ENCODE measurements around the gene SKAP1. TPM values are rescaled to one million over a fixed set of nuclear protein-coding genes. Genes with fewer than 3 reads are reported as not detected.
A peak's percentile ranks its signal among the peaks of the same experiment; 100 is the strongest.
"Not testable (repeated sequence)": the region's sequence is repeated elsewhere in the genome, so short reads cannot be mapped to it uniquely, and the experiment has no call there.

The SKAP1 gene
- polyA plus RNA-seq, 6 donors from 2014 or later: 79.3 to 166 (median 140) TPM

DNA sequence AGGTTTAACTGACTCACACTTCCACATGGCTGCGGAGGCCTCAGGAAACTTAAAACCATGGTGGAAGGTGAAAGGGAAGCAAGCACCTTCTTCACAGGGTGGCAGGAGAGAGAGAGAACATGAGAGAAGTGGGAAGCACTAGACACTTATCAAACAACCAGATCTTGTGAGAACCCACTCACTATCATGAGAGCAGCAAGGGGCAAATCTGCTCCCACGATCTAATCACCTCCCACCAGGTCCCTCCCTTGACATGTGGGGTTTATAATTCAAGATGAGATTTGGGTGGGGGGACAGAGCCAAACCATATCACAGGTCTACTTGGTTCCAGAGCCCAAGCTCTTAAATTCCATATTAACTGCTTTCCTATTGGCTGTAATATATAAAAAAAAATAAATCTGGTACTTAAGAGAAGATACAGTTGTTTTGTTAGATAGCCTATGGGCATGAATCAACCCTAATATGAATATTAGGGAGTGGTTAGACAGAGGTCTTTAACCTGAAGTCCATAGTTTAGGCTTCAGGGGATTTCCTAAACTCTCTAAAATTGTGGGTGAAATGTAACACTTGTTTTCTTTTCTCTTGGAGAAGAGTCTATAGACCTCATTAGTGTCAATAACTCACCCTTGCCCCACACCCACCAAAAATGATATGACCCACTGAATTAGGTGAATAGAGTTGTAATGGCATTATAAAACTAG, 56.7 kb downstream of the SKAP1 start:
- Mint-ChIP-seq H3K36me3 (no peaks in the 10 kb centered on the region), H3K4me3 (peak overlapping the region; percentile 8 to 78 (median 76)), H3K27me3 (no peaks in the 10 kb centered on the region), H3K4me1 (peaks cover 19 to 40% (median 31%) of the 10 kb centered on the region in 3 donors), H3K27ac (peak overlapping the region; percentile 5 to 94 (median 82)), H3K9me3 (no peaks in the 10 kb centered on the region)
- DNase-seq (no peak), ATAC-seq (ENCODE audit: low read depth in 2 of 2) (peak; percentile 29 to 38)

DNA sequence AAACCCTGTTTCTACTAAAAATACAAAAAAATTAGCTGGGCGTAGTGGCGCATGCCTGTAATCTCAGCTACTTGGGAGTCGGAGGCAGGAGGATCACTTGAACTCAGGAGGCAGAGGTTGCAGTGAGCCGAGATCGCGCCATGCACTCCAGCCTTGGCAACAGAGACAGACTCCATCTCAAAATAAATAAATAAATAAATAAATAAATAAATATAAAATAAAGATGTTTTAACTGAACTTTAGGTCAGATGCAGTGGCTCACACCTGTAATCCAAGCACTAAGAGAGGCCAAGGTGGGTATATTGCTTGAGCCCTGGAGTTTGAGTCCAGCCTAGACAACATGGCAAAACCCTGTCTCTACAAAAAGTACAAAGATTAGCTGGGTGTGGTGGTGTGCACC, 61.0 kb downstream of the SKAP1 start:
- ATAC-seq (ENCODE audit: low read depth in 2 of 2); H3K9me3 Mint-ChIP-seq; DNase-seq; H3K4me3 Mint-ChIP-seq; H3K27me3 Mint-ChIP-seq; H3K27ac Mint-ChIP-seq; H3K36me3 Mint-ChIP-seq: not testable (repeated sequence)
- peaks cover 24 to 40% (median 38%) of the 10 kb centered on the region in 3 donors for H3K4me1 Mint-ChIP-seq

DNA sequence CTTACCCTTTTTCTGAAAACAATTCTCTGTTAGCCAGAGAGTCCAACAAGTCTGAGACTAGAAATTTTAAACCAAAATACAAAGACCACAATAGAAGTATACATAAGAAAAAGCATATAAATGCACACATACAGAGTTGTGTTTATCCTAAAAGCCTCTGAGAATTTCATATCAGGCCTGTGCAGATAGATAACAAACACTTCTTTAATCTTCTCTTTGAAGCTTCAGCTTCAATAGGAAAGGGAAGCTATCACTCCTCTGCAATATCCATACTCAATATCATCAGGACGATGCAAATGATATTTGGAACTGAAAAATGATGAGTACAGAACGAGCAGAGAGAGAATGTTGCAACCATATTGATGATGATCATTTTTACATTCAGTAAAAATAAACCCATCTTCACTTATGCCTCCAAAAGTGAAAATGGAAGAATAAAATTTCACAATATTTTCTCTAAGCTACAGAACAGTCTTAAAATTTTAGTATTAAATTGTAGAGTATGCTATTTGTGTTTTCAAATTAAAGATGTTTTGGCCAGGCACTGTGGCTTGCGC, 61.6 kb downstream of the SKAP1 start:
- Mint-ChIP-seq H3K27me3 (no peaks in the 10 kb centered on the region), H3K36me3 (peaks cover 6 to 9% of the 10 kb centered on the region in 2 donors), H3K4me1 (peaks cover 20 to 35% (median 33%) of the 10 kb centered on the region in 3 donors), H3K4me3 (no peak overlapping the region), H3K9me3 (no peaks in the 10 kb centered on the region), H3K27ac (no peak overlapping the region)
- no peak for DNase-seq
- no peak for ATAC-seq (ENCODE audit: low read depth in 2 of 2)

DNA sequence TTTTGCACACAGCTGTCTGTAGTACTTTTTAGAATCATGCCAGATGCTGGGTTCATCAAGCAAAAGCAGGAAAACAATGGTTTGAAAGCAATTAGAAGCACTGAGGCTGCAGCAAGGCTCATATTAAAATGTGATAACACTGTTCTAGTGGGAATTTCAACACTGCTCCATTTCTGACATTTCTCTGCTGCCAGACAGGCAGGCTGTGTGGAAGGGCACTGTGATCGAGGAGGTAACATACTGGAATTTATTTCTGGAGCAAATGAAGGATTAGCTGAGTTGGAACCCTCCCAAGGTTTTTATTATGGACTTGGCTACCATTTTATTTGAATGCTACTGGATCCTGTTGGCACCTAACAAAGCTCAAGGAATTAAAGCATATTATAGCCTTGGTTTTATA, 66.9 kb downstream of the SKAP1 start:
- no peak overlapping the region for H3K4me3 Mint-ChIP-seq
- no peaks in the 10 kb centered on the region for H3K27me3 Mint-ChIP-seq
- H3K9me3 Mint-ChIP-seq: no peaks in the 10 kb centered on the region
- peaks cover 9 to 11% of the 10 kb centered on the region in 2 donors for H3K36me3 Mint-ChIP-seq
- H3K27ac Mint-ChIP-seq: no peak overlapping the region
- DNase-seq: no peak
- no peak for ATAC-seq (ENCODE audit: low read depth in 2 of 2)
- H3K4me1 Mint-ChIP-seq: peaks cover 16 to 29% (median 24%) of the 10 kb centered on the region in 3 donors

DNA sequence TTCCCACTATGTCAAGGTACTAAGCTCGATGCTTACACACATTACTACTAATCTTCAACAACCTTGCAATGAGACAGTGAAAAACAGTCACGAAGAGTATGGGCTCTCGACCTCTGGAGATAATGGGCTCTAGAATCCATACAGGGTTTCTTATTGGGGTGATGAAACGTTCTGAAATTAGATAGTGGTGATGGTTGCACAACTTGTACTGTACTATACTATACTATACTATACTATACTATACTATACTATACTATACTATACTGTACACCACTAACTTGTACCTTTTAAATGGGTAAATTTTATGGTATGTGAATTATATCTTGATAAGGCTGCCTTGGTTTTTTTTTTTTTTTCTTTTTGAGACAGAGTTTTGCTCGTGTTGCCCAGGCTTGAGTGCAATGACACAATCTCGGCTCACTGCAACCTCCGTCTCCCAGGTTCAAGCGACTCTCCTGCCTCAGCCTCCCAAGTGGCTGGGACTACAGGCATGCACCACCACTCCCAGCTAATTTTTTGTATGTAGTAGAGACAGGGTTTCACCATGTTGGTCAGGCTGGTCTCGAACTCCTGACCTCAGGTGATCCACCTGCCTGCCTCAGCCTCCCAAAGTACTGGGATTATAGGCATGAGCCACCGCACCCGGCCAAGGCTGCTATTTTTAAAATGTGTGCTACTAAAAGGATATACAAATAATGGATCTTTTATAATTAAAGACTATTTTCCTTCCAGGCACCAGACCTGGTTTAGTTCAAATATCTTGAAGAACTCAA, 69.0 kb downstream of the SKAP1 start:
- H3K36me3 Mint-ChIP-seq; DNase-seq; ATAC-seq (ENCODE audit: low read depth in 2 of 2); H3K9me3 Mint-ChIP-seq; H3K27me3 Mint-ChIP-seq: not testable (repeated sequence)
- Mint-ChIP-seq H3K4me1 (peaks cover 10 to 31% (median 26%) of the 10 kb centered on the region in 3 donors), H3K27ac (peak overlapping the region in 3 of 6 donors; percentile 20 to 65 (median 21)), H3K4me3 (peak overlapping the region in 1 of 8 donors; percentile 44)

DNA sequence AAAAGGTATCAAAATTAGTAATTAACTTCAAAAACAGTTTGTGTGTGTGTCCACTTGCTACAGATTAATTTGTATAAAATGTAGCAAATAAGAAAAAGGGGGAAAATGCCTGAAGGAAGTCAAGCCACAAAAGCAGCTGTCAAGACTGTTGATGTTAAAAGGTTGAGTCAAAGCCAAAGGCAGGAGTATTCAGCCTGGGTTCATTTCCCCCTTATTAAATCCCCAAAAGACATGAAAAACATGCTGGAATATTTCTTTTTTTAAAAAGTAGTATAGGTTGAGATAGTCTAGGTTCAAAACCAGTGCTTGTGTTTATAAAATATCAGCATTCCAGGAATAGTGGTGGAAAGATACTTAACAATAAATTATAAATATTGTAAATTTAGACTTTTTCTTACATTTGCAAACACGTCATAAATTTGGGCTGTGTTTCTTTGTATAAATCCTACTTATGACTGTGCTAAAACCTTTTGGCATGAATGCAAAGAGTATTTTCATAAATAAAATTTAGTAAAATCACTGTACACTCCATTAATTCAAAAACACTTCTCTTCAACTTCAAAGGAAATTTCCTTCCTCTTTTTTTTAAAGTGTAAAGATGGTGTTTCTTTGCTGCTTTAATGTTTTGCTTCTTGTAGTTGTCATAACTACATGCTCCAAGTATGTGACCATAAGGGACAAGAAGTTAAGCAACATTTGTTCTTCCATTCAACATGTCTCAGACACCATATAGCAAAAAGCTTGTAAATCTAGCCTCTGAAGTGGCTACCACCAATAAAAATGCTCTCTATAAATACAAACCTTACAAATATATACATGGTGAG, 72.0 kb downstream of the SKAP1 start:
- ATAC-seq (ENCODE audit: low read depth in 2 of 2) (peak; percentile 82 to 88), DNase-seq (peak; percentile 34)
- Mint-ChIP-seq H3K27ac (peak overlapping the region in 5 of 6 donors; percentile 14 to 84 (median 31)), H3K36me3 (no peaks in the 10 kb centered on the region), H3K27me3 (no peaks in the 10 kb centered on the region), H3K4me1 (peaks cover 4 to 33% (median 21%) of the 10 kb centered on the region in 3 donors), H3K9me3 (no peaks in the 10 kb centered on the region), H3K4me3 (peak overlapping the region in 1 of 8 donors; percentile 10)

DNA sequence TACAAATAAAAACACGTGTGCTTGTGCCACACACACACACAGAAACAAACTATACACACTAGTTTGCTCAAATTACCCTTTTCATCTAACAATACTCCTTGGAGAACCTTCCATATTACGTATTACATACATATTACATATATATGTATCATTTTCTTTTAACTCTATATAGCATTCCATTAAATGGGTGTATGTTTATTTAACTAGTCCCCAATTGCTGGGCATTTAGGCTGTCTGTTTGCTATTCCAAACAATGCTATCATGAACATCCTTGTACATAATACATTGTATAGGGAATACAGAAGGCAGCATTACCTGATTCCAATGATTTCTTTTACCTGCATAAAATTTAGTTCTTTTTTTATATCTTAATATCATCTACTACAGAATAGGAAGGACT, 73.1 kb downstream of the SKAP1 start:
- H3K27ac Mint-ChIP-seq: peak overlapping the region in 1 of 6 donors; percentile 9

DNA sequence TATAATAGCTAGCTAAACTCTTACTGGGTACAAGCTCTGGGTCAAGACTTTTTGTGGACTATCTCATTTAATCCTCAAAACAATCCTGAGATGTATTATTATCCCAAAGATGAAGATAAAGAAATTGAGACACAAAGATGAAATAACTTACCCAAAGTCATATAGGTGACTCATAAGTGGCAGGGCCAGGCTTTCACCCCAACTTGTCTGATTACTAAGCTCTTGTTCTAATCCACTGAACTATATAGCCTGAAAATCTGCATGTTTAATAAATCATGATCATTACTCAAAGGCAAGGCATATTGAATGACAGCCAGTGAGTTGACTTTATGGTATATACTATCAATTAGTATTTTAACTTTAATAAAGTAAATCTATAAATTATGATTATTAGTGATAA, 77.4 kb downstream of the SKAP1 start:
- no peak for DNase-seq
- Mint-ChIP-seq H3K4me3 (no peak overlapping the region), H3K9me3 (peaks cover 0 to 3% (median 0%) of the 10 kb centered on the region in 7 donors), H3K27ac (no peak overlapping the region), H3K4me1 (peaks cover 4 to 17% (median 13%) of the 10 kb centered on the region in 3 donors), H3K36me3 (no peaks in the 10 kb centered on the region), H3K27me3 (no peaks in the 10 kb centered on the region)
- ATAC-seq (ENCODE audit: low read depth in 2 of 2): no peak

More for the DNA sequence above, 73.1 kb downstream of the SKAP1 start:
- no peaks in the 10 kb centered on the region for H3K36me3 Mint-ChIP-seq
- H3K4me3 Mint-ChIP-seq: no peak overlapping the region
- ATAC-seq (ENCODE audit: low read depth in 2 of 2): no peak
- peaks cover 6 to 38% (median 24%) of the 10 kb centered on the region in 3 donors for H3K4me1 Mint-ChIP-seq
- DNase-seq: no peak
- no peaks in the 10 kb centered on the region for H3K27me3 Mint-ChIP-seq
- H3K9me3 Mint-ChIP-seq: no peaks in the 10 kb centered on the region

DNA sequence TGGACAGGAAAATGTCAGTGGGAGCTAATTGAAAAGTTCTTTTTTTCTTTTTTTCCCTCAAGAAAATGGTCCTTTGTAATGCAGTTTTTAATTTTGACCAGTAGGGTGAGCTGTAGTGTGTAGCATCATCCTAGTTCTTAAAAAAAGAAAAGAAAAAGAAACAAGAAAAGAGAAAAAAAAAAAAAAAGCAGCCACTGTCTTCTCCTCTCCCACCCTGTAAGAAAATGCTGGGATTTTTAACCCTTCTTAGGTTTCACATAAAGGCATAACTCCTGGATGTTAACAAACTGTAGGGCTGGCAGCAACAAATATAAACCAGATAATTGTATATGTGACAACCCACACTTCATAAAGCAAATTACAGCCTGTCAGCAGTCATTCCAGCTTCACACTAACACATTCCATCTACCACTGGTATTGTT, 78.1 kb downstream of the SKAP1 start:
- DNase-seq (peak; percentile 33), ATAC-seq (ENCODE audit: low read depth in 2 of 2) (peak in 1 of 2 donors; percentile 32)
- H3K27me3 Mint-ChIP-seq: no peaks in the 10 kb centered on the region
- H3K4me3 Mint-ChIP-seq: no peak overlapping the region
- H3K4me1 Mint-ChIP-seq: peaks cover 4 to 13% (median 12%) of the 10 kb centered on the region in 3 donors
- no peak overlapping the region for H3K27ac Mint-ChIP-seq
- no peaks in the 10 kb centered on the region for H3K36me3 Mint-ChIP-seq
- H3K9me3 Mint-ChIP-seq: peaks cover 0 to 3% (median 0%) of the 10 kb centered on the region in 7 donors

DNA sequence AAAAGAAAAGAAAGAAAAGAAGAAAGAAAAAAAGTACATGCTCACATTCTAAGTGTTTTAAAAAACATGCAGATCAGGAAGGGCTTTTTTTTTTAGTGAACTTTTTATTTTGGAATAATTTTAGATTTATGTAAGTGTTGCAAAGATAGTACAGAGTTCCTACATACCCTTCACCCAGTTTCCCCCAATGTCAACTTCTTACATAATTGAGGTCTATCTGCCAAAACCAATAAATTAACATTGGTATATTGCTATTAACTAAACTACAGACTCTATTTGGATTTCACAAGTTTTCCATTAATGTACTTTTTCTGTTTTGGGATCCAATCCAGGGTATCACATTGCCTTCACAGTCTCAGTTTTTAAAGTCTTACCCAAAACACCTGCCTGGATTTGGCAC, 81.7 kb downstream of the SKAP1 start:
- peaks cover 0 to 13% of the 10 kb centered on the region in 2 donors for H3K36me3 Mint-ChIP-seq
- no peaks in the 10 kb centered on the region for H3K27me3 Mint-ChIP-seq
- H3K27ac Mint-ChIP-seq: no peak overlapping the region
- DNase-seq (no peak), ATAC-seq (ENCODE audit: low read depth in 2 of 2) (no peak)
- no peak overlapping the region for H3K4me3 Mint-ChIP-seq
- peaks cover 0 to 3% (median 0%) of the 10 kb centered on the region in 7 donors for H3K9me3 Mint-ChIP-seq
- peaks cover 4 to 6% (median 6%) of the 10 kb centered on the region in 3 donors for H3K4me1 Mint-ChIP-seq

DNA sequence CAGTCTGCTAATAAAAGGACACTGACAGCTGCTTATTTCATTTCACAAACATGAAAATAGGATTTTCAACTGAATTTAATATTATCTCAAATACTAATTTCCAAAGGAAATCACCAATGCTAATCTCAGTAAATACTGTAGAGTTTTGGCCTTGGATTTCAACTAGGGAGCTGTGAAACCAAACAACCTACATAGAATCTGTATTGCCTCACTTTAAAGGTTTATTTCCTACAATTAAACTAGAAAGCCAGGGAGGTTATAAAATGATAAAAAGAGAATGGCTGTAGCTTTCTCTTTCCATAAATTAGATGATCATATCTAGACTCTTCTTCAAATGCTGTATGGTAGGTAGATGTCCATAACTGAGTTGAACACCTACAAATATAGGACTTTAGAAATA, 82.8 kb downstream of the SKAP1 start:
- no peak overlapping the region for H3K4me3 Mint-ChIP-seq
- DNase-seq (no peak), ATAC-seq (ENCODE audit: low read depth in 2 of 2) (no peak)
- no peaks in the 10 kb centered on the region for H3K27me3 Mint-ChIP-seq
- no peak overlapping the region for H3K27ac Mint-ChIP-seq
- peaks cover 4 to 6% (median 4%) of the 10 kb centered on the region in 3 donors for H3K4me1 Mint-ChIP-seq
- H3K9me3 Mint-ChIP-seq: peaks cover 0 to 3% (median 0%) of the 10 kb centered on the region in 7 donors
- H3K36me3 Mint-ChIP-seq: peaks cover 0 to 13% of the 10 kb centered on the region in 2 donors

DNA sequence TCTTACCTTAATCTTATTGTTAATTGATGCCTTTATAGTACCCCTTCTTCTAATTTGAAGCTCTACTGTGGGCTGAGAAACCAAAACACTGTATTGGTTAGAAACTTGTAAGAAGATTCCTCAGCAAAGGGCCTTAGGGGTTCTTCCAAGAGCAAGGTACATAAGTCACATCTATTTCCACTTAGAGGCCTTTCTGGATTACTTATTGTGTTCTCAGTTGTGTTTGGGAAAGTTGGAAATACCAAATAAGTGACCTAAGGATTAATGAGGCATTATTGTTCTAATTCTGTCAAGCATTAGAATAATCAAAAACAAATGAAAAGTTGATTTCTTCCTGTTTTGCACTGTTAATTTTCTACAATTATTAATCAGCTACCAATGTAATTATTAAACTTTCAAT, 85.8 kb downstream of the SKAP1 start:
- H3K27ac Mint-ChIP-seq: no peak overlapping the region
- H3K9me3 Mint-ChIP-seq: peaks cover 0 to 3% (median 0%) of the 10 kb centered on the region in 7 donors

DNA sequence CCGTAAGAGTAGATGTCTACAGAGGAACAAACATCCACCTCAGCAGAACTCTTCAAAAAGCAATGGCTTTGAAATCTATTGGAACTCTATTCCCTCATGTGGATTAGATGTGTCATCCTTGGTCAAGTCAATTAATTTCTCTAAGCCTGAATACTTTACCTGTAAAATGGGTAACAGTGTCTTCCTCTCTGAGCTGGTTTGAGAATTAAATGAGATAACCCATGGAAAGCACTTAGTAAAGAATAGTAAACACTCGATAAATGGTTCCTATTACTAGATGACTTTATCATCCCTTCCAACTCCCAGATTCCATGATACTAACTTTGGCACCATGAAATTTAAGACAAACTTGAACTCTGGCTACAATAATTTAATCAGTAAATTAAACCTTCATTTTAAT, 89.1 kb downstream of the SKAP1 start:
- Mint-ChIP-seq H3K4me1 (no peaks in the 10 kb centered on the region), H3K36me3 (peaks cover 0 to 12% of the 10 kb centered on the region in 2 donors), H3K4me3 (no peak overlapping the region), H3K27ac (no peak overlapping the region), H3K27me3 (no peaks in the 10 kb centered on the region), H3K9me3 (no peaks in the 10 kb centered on the region)
- DNase-seq: no peak
- ATAC-seq (ENCODE audit: low read depth in 2 of 2): no peak

More for the DNA sequence above, 85.8 kb downstream of the SKAP1 start:
- Mint-ChIP-seq H3K4me1 (no peaks in the 10 kb centered on the region), H3K27me3 (no peaks in the 10 kb centered on the region), H3K36me3 (peaks cover 0 to 13% of the 10 kb centered on the region in 2 donors), H3K4me3 (no peak overlapping the region)
- ATAC-seq (ENCODE audit: low read depth in 2 of 2) (no peak), DNase-seq (no peak)
